Panc1 (cell line): ENCODE results near the gene RABGAP1L. TPM values are rescaled to one million over a fixed set of nuclear protein-coding genes. Genes with fewer than 3 reads are reported as not detected.
"Not testable (repeated sequence)": the region's sequence is repeated elsewhere in the genome, so short reads cannot be mapped to it uniquely, and the experiment has no call there.

ENCODE experiments used
- ATAC-seq: fragments of 200-7000 bp; cut with Tn5 transposase; 2 replicates; pipeline ENCODE4 v1.9.1; 2020; ENCODE audit warnings: mild to moderate bottlenecking, moderate library complexity
- BruUV-seq: library from RNA; stranded (reverse); fragments of 400-500 nt; replicated peaks from 2 replicates; lab custom pipeline; 2021; lab: Mats Ljungman, UMichigan
- CTCF ChIA-PET: fragments of 300-600 bp; sonication (Branson Sonifier 250); formaldehyde crosslinking; loops from one replicate; lab custom pipeline; 2022; ENCODE audit warnings: antibody characterized with exemption; lab: Charles Lee
- POLR2A ChIA-PET: fragments of 300-600 bp; sonication (Branson Sonifier 250); formaldehyde crosslinking; loops from one replicate; lab custom pipeline; 2022; ENCODE audit warnings: antibody characterized with exemption; lab: Charles Lee
- DNase-seq: peaks from one replicate; pipeline ENCODE4 v3.0.0-alpha.2; 2010; ENCODE audit warnings: low read depth, low spot score
- H3K27ac ChIP-seq: 2 replicates; pipeline ENCODE4 v1.5.1; 2011; ENCODE audit warnings: mild to moderate bottlenecking, low read length, inconsistent platforms
- H3K27me3 ChIP-seq: fragments of 200-500 bp; sonication (Bioruptor generic); 2 replicates; pipeline ENCODE4 v1.6.0; 2014; ENCODE audit warnings: low read length, inconsistent platforms; ENCODE audit not compliant: control insufficient read depth, insufficient read depth
- H3K36me3 ChIP-seq: fragments of 200-500 bp; sonication (Bioruptor generic); 2 replicates; pipeline ENCODE4 v1.5.1; 2014; ENCODE audit warnings: inconsistent platforms, mild to moderate bottlenecking, low read length, moderate library complexity; ENCODE audit not compliant: control insufficient read depth, insufficient read depth
- H3K4me1 ChIP-seq: 2 replicates; pipeline ENCODE4 v1.5.1; 2011; ENCODE audit warnings: inconsistent platforms, mild to moderate bottlenecking, low read length, moderate library complexity; ENCODE audit not compliant: control insufficient read depth, insufficient read depth
- H3K4me3 ChIP-seq, 2 experiments: 2 replicates each; pipeline ENCODE4 v1.5.1; 2011 to 2012; ENCODE audit warnings: low read depth in 2 of 2, low read length in 2 of 2, mild to moderate bottlenecking in 2 of 2, inconsistent platforms in 1 of 2, moderate library complexity in 1 of 2
- H3K9me3 ChIP-seq: fragments of 200-500 bp; sonication (Bioruptor generic); 2 replicates; pipeline ENCODE4 v1.5.1; 2014; ENCODE audit warnings: low read depth, mild to moderate bottlenecking, inconsistent platforms, low read length, moderate library complexity; ENCODE audit not compliant: control insufficient read depth, insufficient read depth
- CTCF ChIP-seq: fragments of 450-650 bp; IDR thresholded peaks from 2 replicates; pipeline ENCODE4 v1.5.1; 2017; ENCODE audit warnings: mild to moderate bottlenecking
- POLR2AphosphoS5 ChIP-seq: IDR thresholded peaks from 2 replicates; pipeline ENCODE4 v1.6.1; 2012; ENCODE audit warnings: mild to moderate bottlenecking, low read depth, low read length, moderate library complexity
- SIN3A ChIP-seq: IDR thresholded peaks from 2 replicates; pipeline ENCODE4 v1.6.1; 2012; ENCODE audit warnings: low read depth, mild to moderate bottlenecking, low read length, moderate library complexity, borderline replicate concordance; ENCODE audit not compliant: insufficient read depth
- TCF7L2 ChIP-seq: IDR thresholded peaks from 2 replicates; pipeline ENCODE4 v1.6.1; 2011; ENCODE audit warnings: mild to moderate bottlenecking, low read depth, low read length, inconsistent platforms
- in situ Hi-C: cut with HindIII; loops from 2 replicates; pipeline ENCODE4 v1.10.0; 2016; ENCODE audit warnings: low sequenced_read_pairs, low pct_unique_long_range_greater_than_20kb
- intact Hi-C: fragments of 100-400 bp; cut with micrococcal nuclease; formaldehyde crosslinking; loops from one replicate; pipeline ENCODE4 v1.10.0; 2022; ENCODE audit not compliant: unreplicated experiment
- total RNA-seq: library from RNA; stranded (reverse); gene quantifications from one replicate; pipeline ENCODE4 v1.2.1, GENCODE V29; 2021; ENCODE audit not compliant: unreplicated experiment
- TF ChIP-seq, protein P1 (sequence below), 2 experiments: IDR thresholded peaks; 2 replicates each; pipeline ENCODE4 v1.6.1; 2011 to 2012; ENCODE audit warnings: low read depth in 2 of 2, control low read depth in 1 of 2, low read length in 1 of 2, mild to moderate bottlenecking in 1 of 2, moderate library complexity in 1 of 2; ENCODE audit not compliant: insufficient read depth in 1 of 2

RABGAP1L gene
- total RNA-seq, 1 experiment from 2014 or later = 37.0 TPM

GRCh38 chr1:174535207-174535606 lies 375.9 kb downstream of the RABGAP1L start:
- Histone ChIP-seq H3K36me3 (no peaks in the 10 kb centered on the region), H3K4me1 (no peaks in the 10 kb centered on the region), H3K9me3 (peaks cover 11% of the 10 kb centered on the region), H3K27me3 (no peaks in the 10 kb centered on the region), H3K27ac (no peak overlapping the region), H3K4me3 (no peak overlapping the region)
- TF ChIP-seq CTCF = no peak
- TF ChIP-seq SIN3A = no peak
- no peak for TF ChIP-seq POLR2AphosphoS5
- TF ChIP-seq, protein P1, sequence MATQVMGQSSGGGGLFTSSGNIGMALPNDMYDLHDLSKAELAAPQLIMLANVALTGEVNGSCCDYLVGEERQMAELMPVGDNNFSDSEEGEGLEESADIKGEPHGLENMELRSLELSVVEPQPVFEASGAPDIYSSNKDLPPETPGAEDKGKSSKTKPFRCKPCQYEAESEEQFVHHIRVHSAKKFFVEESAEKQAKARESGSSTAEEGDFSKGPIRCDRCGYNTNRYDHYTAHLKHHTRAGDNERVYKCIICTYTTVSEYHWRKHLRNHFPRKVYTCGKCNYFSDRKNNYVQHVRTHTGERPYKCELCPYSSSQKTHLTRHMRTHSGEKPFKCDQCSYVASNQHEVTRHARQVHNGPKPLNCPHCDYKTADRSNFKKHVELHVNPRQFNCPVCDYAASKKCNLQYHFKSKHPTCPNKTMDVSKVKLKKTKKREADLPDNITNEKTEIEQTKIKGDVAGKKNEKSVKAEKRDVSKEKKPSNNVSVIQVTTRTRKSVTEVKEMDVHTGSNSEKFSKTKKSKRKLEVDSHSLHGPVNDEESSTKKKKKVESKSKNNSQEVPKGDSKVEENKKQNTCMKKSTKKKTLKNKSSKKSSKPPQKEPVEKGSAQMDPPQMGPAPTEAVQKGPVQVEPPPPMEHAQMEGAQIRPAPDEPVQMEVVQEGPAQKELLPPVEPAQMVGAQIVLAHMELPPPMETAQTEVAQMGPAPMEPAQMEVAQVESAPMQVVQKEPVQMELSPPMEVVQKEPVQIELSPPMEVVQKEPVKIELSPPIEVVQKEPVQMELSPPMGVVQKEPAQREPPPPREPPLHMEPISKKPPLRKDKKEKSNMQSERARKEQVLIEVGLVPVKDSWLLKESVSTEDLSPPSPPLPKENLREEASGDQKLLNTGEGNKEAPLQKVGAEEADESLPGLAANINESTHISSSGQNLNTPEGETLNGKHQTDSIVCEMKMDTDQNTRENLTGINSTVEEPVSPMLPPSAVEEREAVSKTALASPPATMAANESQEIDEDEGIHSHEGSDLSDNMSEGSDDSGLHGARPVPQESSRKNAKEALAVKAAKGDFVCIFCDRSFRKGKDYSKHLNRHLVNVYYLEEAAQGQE (IDR thresholded peaks at IDR 0.05; ENCODE audit: insufficient read depth in 1 of 2, low read depth in 2 of 2, low read length in 1 of 2) = no peak
- no peak for TF ChIP-seq TCF7L2
- ATAC-seq (no peak), DNase-seq (no peak)
- no TSS peak for BruUV-seq
- POLR2A ChIA-PET = no interaction called here
- CTCF ChIA-PET = no interaction called here
- intact Hi-C loops (no loop called here), in situ Hi-C loops (no loop called here)

GRCh38 chr1:174543421-174543820 lies 384.1 kb downstream of the RABGAP1L start:
- H3K27ac ChIP-seq, H3K9me3 ChIP-seq, DNase-seq, H3K27me3 ChIP-seq, H3K36me3 ChIP-seq, H3K4me1 ChIP-seq, BruUV-seq, ATAC-seq, intact Hi-C loops, H3K4me3 ChIP-seq, POLR2A ChIA-PET, CTCF ChIA-PET, in situ Hi-C loops: not testable (repeated sequence)

DNA sequence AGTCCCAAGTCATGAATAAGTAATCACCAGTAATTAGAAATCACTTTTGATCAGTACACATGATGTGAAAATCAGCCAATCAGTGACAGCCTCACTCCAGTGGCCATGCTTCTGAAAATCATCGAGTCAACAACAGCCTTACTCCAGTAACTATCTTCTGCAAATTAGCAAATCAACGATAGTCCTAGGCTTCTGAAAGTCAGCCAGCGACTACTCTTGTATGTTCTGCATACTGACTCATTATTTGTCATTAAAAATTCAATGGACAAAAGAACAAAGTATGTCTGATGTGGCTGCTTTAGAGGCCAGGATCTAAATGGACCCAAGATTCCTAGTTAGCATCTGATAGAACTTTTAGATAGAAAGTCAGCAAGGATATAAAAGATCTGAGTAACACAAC lies 391.0 kb downstream of the RABGAP1L start:
- ChIA-PET CTCF (no interaction called here), POLR2A (no interaction called here)
- no peaks in the 10 kb centered on the region for H3K36me3 ChIP-seq
- no peak for ATAC-seq
- TF ChIP-seq, protein P1 (IDR thresholded peaks at IDR 0.05; ENCODE audit: insufficient read depth in 1 of 2, low read depth in 2 of 2, low read length in 1 of 2) = no peak
- TF ChIP-seq SIN3A (no peak), TCF7L2 (no peak), POLR2AphosphoS5 (no peak), CTCF (no peak)
- no TSS peak for BruUV-seq
- no peak overlapping the region for H3K4me3 ChIP-seq
- intact Hi-C loops = no loop called here
- in situ Hi-C loops = no loop called here
- H3K9me3 ChIP-seq = no peaks in the 10 kb centered on the region
- no peaks in the 10 kb centered on the region for H3K4me1 ChIP-seq
- no peaks in the 10 kb centered on the region for H3K27me3 ChIP-seq
- no peak for DNase-seq
- H3K27ac ChIP-seq = no peak overlapping the region
